ENCODE data around the gene GRIK5. TPM values are rescaled to one million over a fixed set of nuclear protein-coding genes. Genes with fewer than 3 reads are reported as not detected.

The GRIK5 gene
- total and polyA plus RNA-seq, 2 of the 8 experiments (the other 6 are each of a cell fraction or from before 2014, with no cell fraction given), result 17.8 to 42.9 TPM

DNA sequence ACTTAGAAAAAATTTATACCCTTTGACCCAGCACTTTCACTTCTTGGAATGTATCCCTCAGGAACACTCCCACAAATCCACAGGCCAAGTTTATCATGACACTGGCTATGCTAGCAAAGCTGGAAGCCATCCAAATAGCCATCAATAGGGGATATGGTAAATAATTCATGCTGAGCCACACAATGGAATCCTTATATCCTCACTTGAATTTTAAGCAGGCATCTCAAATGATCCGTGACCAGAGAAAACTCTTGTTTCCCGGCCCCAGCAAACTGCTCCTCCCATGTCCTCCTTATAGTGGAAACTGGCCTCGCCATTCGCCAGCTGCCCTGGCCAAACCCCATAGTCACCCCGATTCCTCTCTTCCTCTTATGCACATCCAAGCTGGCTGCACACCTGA, 37.6 kb downstream of the GRIK5 start:
- Histone ChIP-seq H3K14ac (ENCODE audit: insufficient read length) (no peak overlapping the region), H2AFZ (ENCODE audit: low read length) (no peak overlapping the region), H4K8ac (ENCODE audit: extremely low read depth, insufficient read depth, low read length) (no peak overlapping the region), H3K4me3 (ENCODE audit: extremely low read depth in 1 of 4, insufficient read depth in 2 of 4, low read depth in 3 of 4, low read length in 4 of 4) (peak overlapping the region in 1 of 4 experiments; percentile 30; a peak in 3 of 8 replicates), H4K5ac (ENCODE audit: insufficient read length, low read depth, low read length) (peak overlapping the region; percentile 45), H3K27ac (ENCODE audit: low read depth, low read length) (no peak overlapping the region; the same call in 1 of the 2 replicates), H2BK5ac (ENCODE audit: low read depth, low read length) (no peak overlapping the region), H3K56ac (replicated peaks; ENCODE audit: insufficient read length, low read depth, low read length) (no peak overlapping the region), H3K4me1 (replicated peaks in 1 of 4; ENCODE audit: control insufficient read depth in 3 of 4, insufficient read depth in 4 of 4, low read length in 3 of 4) (peaks cover 0 to 7% (median 5%) of the 10 kb centered on the region in 4 experiments; a peak in 5 of 7 replicates), H3K4me2 (ENCODE audit: insufficient read depth in 1 of 2, low read depth in 2 of 2, low read length in 2 of 2) (peak overlapping the region; percentile 36 to 49), H3K18ac (ENCODE audit: extremely low read depth, low read length) (peak overlapping the region; percentile 94), H3K36me3 (ENCODE audit: control insufficient read depth in 2 of 4, insufficient read depth in 4 of 4, low read length in 3 of 4) (peaks cover under 1 to 12% (median 3%) of the 10 kb centered on the region in 4 experiments; a peak in 5 of 8 replicates), H3K79me1 (ENCODE audit: low read depth, low read length) (no peaks in the 10 kb centered on the region), H4K20me1 (replicated peaks in 1 of 2; ENCODE audit: control insufficient read depth in 1 of 2, insufficient read depth in 2 of 2, low read length in 2 of 2) (peaks cover 0 to 1% of the 10 kb centered on the region in 2 experiments), H3K4ac (replicated peaks; ENCODE audit: insufficient read length, low read depth, low read length) (no peak overlapping the region), H3K23me2 (ENCODE audit: low read depth, low read length) (no peaks in the 10 kb centered on the region), H2BK120ac (replicated peaks; ENCODE audit: low read depth, low read length) (peak overlapping the region; percentile 79), H2BK15ac (ENCODE audit: low read length) (no peak overlapping the region), H4K91ac (replicated peaks; ENCODE audit: insufficient read length, low read length) (peak overlapping the region; percentile 68), H2BK12ac (ENCODE audit: low read depth, low read length) (0 out of 2 replicates have a peak overlapping the region, but pooled peaks have one; percentile 62), H3K9me3 (ENCODE audit: insufficient read depth in 2 of 2, low read depth in 1 of 2, low read length in 1 of 2) (no peaks in the 10 kb centered on the region), H2BK20ac (ENCODE audit: low read length) (peak overlapping the region; percentile 15; the same call in 1 of the 2 replicates), H3K79me2 (ENCODE audit: control insufficient read depth in 1 of 2, insufficient read depth in 2 of 2, low read length in 2 of 2) (no peaks in the 10 kb centered on the region), H3K23ac (ENCODE audit: insufficient read length) (no peak overlapping the region), H2AK5ac (ENCODE audit: low read depth, low read length) (peak overlapping the region; percentile 83; the same call in 1 of the 2 replicates), H3K9ac (replicated peaks in 1 of 4; ENCODE audit: extremely low read depth in 1 of 4, low read depth in 3 of 4, low read length in 3 of 4) (no peak overlapping the region), H3K27me3 (replicated peaks in 1 of 4; ENCODE audit: control insufficient read depth in 3 of 4, extremely low read depth in 1 of 4, insufficient read depth in 3 of 4, low read length in 3 of 4) (no peaks in the 10 kb centered on the region)
- 33% methylated on average over 5 of the region's 5 CpGs; no CpG with 5 or more reads in 1 of the 2 experiments for WGBS, 2 experiments (ENCODE audit: extremely low coverage in 1 of 2, insufficient coverage in 1 of 2, insufficient read length in 1 of 2, insufficient replicate concordance in 2 of 2, low coverage in 1 of 2, low lambda C conversion rate in 2 of 2, missing lambda C conversion rate in 1 of 2)
- ChIA-PET CTCF (ENCODE audit: partially characterized antibody) (interaction anchor here (1.0 to 2.2 kb wide), 2 partner anchors 9 to 20 kb away, joined by 3 to 8 read pairs; no protein-coding TSS in a partner anchor), POLR2A (ENCODE audit: partially characterized antibody) (interaction anchor here (0.9 to 2.3 kb wide), 5 partner anchors 9 to 172 kb away, joined by 3 to 4 read pairs (median 3); partner anchors contain the start of genes RABAC1 and RPS19)
- DNase-seq (ENCODE audit: low read depth in 1 of 2, low spot score in 2 of 2) (peak; percentile 43 to 51), FAIRE-seq (peak; percentile 62)
- 0 out of 3 replicates have a peak, but pooled peaks of 1 of the 2 experiments have one; percentile 52 for TF ChIP-seq EP300 (IDR thresholded peaks at IDR 0.05; ENCODE audit: borderline replicate concordance in 1 of 2, low read depth in 2 of 2, low read length in 2 of 2)
- no peak for TF ChIP-seq SP2 (IDR thresholded peaks at IDR 0.05; ENCODE audit: low read length)
- TF ChIP-seq SP1 (IDR thresholded peaks at IDR 0.05; ENCODE audit: low read depth, low read length), result peak; percentile 63
- peak; percentile 93 for TF ChIP-seq NANOG (IDR thresholded peaks at IDR 0.05; ENCODE audit: insufficient read depth, low read depth, low read length, poor library complexity, severe bottlenecking)
- TF ChIP-seq RNF2 (IDR thresholded peaks at IDR 0.05; ENCODE audit: borderline replicate concordance, low read depth, low read length, missing control alignments, poor library complexity, severe bottlenecking), result no peak
- TF ChIP-seq, protein P1, sequence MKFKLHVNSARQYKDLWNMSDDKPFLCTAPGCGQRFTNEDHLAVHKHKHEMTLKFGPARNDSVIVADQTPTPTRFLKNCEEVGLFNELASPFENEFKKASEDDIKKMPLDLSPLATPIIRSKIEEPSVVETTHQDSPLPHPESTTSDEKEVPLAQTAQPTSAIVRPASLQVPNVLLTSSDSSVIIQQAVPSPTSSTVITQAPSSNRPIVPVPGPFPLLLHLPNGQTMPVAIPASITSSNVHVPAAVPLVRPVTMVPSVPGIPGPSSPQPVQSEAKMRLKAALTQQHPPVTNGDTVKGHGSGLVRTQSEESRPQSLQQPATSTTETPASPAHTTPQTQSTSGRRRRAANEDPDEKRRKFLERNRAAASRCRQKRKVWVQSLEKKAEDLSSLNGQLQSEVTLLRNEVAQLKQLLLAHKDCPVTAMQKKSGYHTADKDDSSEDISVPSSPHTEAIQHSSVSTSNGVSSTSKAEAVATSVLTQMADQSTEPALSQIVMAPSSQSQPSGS (IDR thresholded peaks at IDR 0.05; ENCODE audit: low read length), result 0 out of 2 replicates have a peak, but pooled peaks have one; percentile 22
- 0 out of 2 replicates have a peak, but pooled peaks have one; percentile 37 for TF ChIP-seq TEAD4 (IDR thresholded peaks at IDR 0.05; ENCODE audit: low read depth, low read length)
- peak; percentile 9 for TF ChIP-seq ASH2L (IDR thresholded peaks at IDR 0.05; ENCODE audit: low read length)
- 0 out of 2 replicates have a peak, but pooled peaks have one; percentile 6 for TF ChIP-seq YY1 (IDR thresholded peaks at IDR 0.05; ENCODE audit: low read depth, low read length)
